Measurements from ENCODE around the gene PCMT1.
"Not testable (repeated sequence)": the region's sequence is repeated elsewhere in the genome, so short reads cannot be mapped to it uniquely, and the experiment has no call there.

Gene PCMT1

GRCh38 chr6:149749594-149750135, at the start of gene PCMT1:
Gene PCMT1 (plus strand): TSS chr6:149749741. CDS start chr6:149749902, 161 bp downstream.
- DNase-seq = peak; percentile 92

DNA sequence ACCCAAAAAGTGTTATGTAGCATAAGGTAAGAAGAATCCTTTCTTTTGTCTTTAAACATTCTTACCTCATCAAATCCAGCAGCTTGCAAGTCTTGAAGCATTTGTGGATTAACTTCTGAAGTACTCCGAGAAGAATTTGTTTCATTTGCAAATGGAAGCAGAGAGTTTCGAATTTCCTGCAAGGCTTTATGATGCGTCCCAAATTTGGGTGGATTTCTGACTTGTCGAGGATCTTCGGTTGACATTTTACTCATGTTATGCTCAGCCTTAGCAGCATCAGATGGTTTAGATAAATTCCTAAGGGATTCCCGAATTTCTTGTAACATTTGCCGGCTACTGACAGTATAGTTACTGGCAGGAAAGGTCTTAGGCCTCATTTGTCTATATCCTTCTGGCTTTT, 47.8 kb upstream of the PCMT1 start:
- no peak for DNase-seq

DNA sequence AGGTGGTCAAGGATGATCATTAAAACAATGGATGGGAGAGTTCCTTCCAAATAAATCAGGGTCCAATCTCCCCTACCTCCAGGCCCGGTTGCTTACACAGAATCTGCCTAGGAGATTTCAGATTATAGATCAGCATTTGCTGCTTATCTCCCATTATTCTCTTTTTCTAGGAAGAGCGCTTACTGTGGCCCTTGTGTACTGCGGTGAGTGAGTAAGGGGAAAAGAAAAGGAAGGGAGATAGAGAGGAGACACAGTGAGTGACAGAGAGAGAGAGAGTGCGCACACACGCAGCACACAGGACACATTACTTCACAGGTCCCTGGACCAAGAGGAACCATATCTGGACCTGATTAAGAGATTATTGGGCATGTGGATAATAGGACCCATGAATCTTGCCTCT, 37.8 kb upstream of the PCMT1 start:
- DNase-seq = no peak

DNA sequence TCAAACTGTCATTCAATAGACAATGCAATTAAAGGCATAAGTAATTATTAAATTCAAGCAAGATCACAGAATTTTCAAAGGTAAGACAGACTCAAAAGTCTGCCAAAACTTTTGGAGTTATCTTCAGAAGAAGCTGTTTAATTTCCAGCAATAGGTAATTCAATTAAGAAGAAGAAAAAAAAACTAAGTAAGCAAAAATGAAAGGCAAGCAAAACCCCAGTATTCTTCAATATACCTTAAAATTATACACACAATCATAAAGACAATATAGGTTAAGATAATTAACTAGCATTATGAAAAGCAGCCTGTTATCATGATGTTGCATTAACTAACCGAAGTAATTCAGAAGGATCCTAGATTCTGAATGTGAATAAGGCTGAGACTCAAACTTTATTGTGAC, 35.1 kb upstream of the PCMT1 start:
- no peak for DNase-seq

DNA sequence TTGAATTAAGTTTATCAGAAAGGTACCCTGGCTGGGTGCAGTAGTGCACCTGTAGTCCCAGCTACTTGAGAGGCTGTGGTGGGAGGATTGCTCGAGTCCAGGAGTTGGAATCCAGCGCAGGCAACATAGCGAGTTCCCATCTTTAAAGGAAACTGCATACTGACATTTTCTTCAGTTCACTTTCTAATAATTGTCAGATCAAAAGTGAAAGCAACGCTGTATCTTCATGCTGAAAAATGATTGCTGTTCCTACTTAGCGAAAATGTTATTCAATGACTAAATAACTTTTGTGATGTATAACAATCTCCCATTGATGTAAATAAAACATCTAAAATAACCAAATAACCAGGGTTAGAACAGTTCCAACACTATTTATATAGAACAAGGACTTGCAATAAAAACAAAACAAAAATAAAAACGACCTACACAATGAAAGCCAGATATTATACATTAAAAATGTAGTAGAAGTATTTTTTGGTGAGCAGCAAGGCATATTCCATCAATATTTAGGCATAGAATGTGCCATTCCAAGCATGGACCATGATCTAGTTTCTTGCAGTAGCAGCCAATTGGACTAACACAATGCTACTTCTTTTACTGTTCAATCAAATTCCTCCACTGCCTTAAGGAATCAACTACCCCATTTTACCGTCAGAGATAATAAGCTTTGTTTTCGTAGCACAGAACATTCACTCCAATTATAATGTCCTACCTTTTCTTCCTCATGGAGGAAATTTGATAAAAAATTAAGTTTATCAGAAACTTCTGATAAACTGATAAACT, 33.2 kb upstream of the PCMT1 start:
- peak; percentile 17 for DNase-seq

- DNase-seq = no peak
These were observed 32.3 kb upstream of the PCMT1 start for GRCh38 chr6:149717255-149717587.

GRCh38 chr6:149717588-149718458, 31.7 kb upstream of the PCMT1 start, which contains the start of gene LATS1:
Gene LATS1 (minus strand): TSS chr6:149718101. CDS start chr6:149702126, 15,975 bp downstream.
- DNase-seq = peak; percentile 91

DNA sequence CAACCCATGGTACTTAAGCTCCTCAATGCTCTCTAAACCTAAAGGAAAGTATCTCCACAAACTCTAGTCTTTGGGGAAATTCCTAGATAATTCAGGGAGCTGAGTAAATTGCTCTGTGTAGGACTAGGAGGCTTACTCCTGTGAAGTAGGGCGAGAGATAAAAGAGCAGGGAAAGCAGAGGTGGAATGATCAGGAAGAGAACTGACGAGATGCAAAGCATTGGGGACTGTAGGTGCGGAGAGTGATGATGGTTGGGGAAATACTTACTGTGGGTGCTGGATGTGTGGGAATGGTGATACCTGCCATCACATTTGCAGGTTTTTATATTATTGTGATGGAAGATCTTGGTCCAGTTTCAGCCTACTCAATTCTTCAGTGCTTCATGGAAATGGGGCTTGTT, 30.0 kb upstream of the PCMT1 start:
- DNase-seq = no peak

DNA sequence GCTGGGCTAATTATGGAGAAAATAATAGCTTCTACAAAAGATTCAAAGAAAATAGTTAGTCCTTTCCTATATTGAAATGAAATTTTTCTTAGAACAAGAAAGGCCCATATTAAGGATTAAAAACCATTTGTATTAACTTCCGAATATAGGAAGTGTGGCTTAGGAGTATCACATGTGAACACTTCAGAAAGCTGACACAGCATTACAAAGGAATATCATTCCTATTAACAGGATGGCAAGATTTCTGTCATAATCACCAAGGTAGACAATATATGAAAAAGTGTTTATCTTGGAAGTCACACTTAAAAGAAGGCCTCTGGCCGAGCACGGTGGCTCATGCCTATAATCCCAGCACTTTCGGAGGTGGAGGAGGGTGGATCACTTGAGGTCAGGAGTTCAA, 26.3 kb upstream of the PCMT1 start:
- DNase-seq = no peak

DNA sequence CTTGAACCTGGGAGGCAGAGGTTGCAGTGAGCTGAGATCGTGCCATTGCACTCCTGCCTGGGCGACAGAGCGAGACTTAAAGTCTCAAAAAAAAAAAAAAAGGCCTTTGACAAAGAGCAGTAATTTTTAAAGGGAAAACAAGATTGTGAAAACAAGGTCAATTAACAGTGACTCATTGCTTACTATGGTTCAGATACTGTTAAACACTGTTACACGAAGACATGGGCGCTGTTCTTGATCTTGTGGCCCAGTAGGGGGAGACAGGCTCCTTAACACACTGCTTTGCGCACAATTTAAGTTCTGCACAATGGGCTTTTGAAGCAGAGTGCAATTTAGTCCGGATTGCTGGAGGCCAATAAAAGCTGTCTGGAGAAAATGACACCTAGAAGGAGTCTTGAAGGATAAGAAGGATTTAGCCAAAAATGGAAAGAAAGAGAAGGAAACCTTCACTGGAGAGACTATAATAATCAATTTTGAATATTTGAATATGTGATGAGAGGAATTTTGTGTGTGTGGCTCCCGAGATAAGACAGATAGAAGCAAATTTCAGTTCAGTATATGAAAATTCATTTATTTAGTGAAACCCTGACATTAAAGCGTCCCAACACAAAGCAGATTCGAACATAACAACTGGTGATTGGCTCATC, 25.6 kb upstream of the PCMT1 start:
- peak; percentile 64 for DNase-seq

- DNase-seq = no peak
These were observed 23.8 kb upstream of the PCMT1 start for GRCh38 chr6:149725785-149726184.

DNA sequence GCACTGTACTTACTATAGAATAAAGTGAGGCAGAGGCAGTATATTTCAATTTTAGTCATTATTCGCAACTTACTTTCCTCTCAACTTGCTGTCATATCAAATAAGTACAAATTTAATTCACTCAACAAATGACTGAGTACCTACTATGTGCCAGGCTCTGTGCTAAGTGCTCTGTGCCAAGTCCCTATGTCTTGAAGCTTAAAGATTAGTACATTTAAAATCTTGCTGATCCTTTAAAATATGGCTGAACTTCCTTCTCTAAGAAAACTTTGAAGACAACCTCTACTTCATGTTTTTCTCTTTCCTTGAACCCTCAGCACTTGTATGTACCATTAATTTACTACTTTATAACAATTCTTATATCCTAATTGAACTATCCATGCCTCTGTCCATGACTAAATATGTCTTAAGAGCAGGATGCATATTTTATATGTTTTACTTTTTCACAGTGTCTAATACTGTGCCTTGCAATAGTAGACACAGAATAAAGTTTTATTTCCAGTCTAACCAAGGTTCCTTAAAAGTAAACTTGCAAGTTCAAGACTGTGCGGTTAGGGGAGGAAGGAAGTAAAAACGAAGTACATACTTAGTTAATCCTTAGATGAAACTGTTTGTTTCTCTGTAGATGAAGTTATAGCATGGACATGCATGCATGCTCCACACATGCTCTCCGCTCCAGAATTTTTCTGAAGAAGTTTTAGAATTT, 21.6 kb upstream of the PCMT1 start:
- DNase-seq = no peak

- no peak for DNase-seq
These were observed 20.9 kb upstream of the PCMT1 start for GRCh38 chr6:149728499-149729234.

GRCh38 chr6:149729824-149730223, 19.7 kb upstream of the PCMT1 start:
- no peak for DNase-seq

DNA sequence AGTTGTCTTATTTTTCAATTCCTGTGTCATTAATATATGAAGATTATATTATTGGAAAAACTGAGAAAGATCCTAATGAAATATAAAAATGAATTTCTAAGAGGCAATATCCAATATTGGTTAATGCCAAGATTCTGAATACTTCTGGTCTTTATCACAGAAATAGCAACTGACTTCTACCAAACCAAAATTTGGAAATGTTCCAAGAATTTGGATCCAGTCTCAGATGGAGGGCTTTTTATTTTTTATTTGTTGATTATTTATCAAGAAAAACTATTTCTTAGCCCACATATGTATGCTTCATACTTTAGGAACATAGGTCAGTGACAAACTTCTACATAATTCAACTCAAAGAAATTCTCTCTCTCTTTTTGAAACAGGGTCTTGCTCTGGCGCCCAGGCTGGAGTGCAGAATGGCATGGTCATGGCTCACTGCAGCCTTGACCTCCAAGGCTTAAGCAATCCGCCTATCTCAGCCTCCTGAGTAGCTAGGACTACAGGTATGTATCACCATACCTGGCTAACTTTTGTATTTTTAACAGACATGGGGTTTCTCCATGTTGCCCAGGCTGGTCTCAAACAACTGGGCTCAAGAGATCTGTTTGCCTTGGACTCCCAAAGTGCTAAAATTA, 16.3 kb upstream of the PCMT1 start:
- no peak for DNase-seq

- no peak for DNase-seq
These were observed 14.6 kb upstream of the PCMT1 start for GRCh38 chr6:149734915-149735314.

DNA sequence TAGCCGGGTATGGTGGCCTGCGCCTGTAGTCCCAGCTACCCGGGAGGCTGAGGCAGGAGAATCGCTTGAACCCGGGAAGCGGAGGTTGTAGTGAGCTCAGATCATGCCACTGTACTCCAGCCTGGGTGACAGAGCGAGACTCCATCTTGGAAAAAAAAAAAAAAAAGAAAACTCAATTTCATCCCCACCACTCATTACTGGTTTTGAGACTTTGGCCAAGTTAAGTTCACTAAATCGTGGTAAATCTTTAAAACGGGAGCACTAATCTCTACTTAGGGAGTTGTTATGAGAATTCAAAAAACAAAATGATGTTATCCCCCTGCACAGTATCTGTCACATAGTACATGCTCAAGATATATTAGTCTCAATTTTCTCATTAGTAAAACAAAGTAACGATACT, 4.3 kb upstream of the PCMT1 start:
- DNase-seq = not testable (repeated sequence)

DNA sequence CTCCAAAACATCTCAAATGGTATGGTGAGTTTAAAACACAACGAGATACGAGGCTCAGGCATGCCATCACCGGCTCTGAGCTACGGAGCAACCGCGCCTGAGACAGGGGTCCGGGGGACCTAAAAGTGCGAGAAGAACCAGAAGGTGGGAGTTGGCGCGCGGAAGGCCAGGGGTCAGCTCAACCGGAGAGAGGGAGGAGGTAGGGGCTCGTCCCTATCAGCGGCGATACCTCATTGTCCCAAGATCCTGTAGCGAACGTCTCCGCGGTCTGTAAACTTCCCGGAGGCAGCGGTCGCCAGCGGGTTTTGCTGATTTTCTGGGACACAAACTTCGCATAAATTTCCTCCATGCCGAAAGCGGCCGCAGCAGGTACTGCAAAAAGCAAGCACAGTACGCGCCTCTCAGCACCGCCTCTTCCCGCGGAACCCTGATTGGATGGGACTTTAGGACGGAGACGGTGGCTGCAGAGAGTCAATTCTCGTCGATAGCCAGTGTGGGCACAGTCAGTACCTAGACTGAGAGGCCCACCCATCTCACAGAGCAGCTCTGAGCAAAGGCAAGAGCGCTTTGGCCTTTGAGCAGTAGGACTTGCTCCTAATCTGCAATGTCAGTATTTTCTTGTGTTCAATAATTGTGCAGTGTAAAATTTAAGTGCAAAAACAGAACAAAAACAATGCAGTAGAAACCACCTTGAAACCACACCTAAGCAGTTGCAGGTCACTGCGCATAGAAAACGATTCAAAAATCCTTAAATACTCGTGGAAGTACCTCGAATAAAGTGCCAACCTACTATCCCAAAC, 3.2 kb upstream of the PCMT1 start, which contains the start of gene NUP43:
NUP43 (minus strand) TSS at position 383 of the 800 bp plus-strand sequence; CDS start at position 349, 34 bp downstream.
- peak; percentile 95 for DNase-seq

DNA sequence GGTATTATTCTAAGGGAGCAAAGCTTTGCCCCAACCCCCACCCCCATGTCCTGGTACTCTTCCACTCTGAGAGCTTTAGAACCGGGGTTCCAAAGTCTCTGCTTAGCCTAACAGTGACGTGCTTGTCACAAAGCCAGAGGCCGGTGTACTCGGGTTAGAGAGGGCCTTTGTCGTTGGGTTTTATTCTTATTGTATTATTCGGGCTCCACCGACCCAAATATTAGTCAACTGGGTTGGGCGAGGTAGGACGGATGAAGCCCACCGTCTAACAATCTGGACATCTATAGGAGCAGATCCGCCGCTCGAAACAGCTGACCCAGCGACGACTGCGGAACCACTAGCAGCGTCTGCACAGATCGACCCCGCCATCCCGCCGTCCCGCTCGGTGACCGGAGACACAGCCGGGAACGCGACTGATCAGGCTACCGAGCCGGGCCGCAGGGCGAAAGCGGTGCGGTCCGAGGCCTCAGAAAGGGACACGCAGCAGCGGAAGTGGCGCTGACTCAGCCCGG, 403 bp upstream of the PCMT1 start:
- not testable (repeated sequence) for DNase-seq

DNA sequence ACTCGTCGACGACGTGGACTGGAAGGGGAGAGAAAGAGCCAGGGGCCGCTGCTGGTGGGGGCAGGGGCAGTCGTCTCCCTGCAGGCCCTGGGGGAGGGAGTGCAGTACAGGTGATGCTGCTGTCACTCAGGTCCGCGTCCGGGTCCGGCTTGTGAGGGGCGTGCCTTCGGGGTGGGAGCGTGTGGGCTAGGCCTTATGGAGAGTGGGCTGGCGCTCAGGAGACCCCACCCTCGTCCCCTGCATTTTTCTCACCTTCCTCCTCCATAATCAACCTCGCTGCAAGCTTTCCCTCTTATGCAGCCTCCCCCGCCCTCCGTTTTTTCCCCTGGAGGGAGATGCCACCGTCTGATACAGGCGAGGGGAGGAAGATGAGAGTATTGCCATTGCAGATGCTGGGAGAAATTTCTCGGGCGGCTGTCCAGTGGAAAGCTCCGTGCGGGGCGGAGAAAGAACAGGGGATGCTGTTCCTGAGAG, 632 bp downstream of the PCMT1 start:
- DNase-seq = peak; percentile 57

All from CD4-positive, alpha-beta T cell treated with Interleukin-10 for 1 hour (primary cell).